GM12878 (cell line): ENCODE results near the gene HOXD10. TPM values are rescaled to one million over a fixed set of nuclear protein-coding genes. Genes with fewer than 3 reads are reported as not detected.
A peak's percentile ranks its signal among the peaks of the same experiment; 100 is the strongest.

Experiments
- ATAC-seq: fragments of 200-7000 bp; cut with Tn5 transposase; 3 replicates; pipeline ENCODE4 v1.9.1; 2020; ENCODE audit warnings: mild to moderate bottlenecking, moderate library complexity
- BruUV-seq: library from RNA; stranded (reverse); fragments of 400-500 nt; replicated peaks from 2 replicates; lab custom pipeline; 2021; lab: Mats Ljungman, UMichigan
- CTCF ChIA-PET: fragments of 300-600 bp; sonication (Branson Sonifier 250); formaldehyde crosslinking; extraction: SDS; loops from one replicate; lab custom pipeline; 2021; ENCODE audit warnings: inconsistent platforms; lab: Yijun Ruan, JAX
- POLR2A ChIA-PET: fragments of 350-600 bp; formaldehyde crosslinking; extraction: SDS; loops from one replicate; lab custom pipeline; 2021; ENCODE audit warnings: inconsistent platforms; lab: Charles Lee
- RAD21 ChIA-PET: fragments of 300-600 bp; sonication (Branson Sonifier 250); formaldehyde crosslinking; loops from one replicate; lab custom pipeline; 2023; ENCODE audit warnings: antibody characterized with exemption; ENCODE audit not compliant: unreplicated experiment; lab: Charles Lee
- SMC1A ChIA-PET: fragments of 300-600 bp; sonication (Branson Sonifier 250); formaldehyde crosslinking; loops from one replicate; lab custom pipeline; 2023; ENCODE audit not compliant: unreplicated experiment, uncharacterized antibody; lab: Charles Lee
- DNase-seq: peaks from one replicate; pipeline ENCODE4 v3.0.0-alpha.2; 2011; ENCODE audit warnings: low read depth, low spot score
- FAIRE-seq: peaks from 3 replicates; lab custom pipeline; 2011; peaks lifted over from hg19 to GRCh38; lab: Jason Lieb, UNC
- H2AFZ ChIP-seq: 2 replicates; pipeline ENCODE4 v1.6.0; 2011; ENCODE audit warnings: low read depth, low read length, control low read depth; ENCODE audit not compliant: control insufficient read depth
- H3K27ac ChIP-seq: 2 replicates; pipeline ENCODE4 v1.5.1; 2011; ENCODE audit warnings: control low read depth; ENCODE audit not compliant: control insufficient read depth, insufficient read depth
- H3K27me3 ChIP-seq, 2 experiments: replicated peaks in 1 of 2; 2 replicates each; pipeline versions ENCODE4 v1.6.0 to v1.6.1; 2011; ENCODE audit warnings: low read length in 1 of 2; ENCODE audit not compliant: control insufficient read depth in 2 of 2, insufficient read depth in 2 of 2
- H3K36me3 ChIP-seq, 2 experiments: 2 replicates each; pipeline ENCODE4 v1.5.1; 2011; ENCODE audit warnings: low read length in 1 of 2; ENCODE audit not compliant: control insufficient read depth in 2 of 2, insufficient read depth in 2 of 2
- H3K4me1 ChIP-seq: 2 replicates; pipeline ENCODE4 v1.6.1; 2011; ENCODE audit warnings: mild to moderate bottlenecking, low read length, moderate library complexity, mixed read lengths; ENCODE audit not compliant: control insufficient read depth, insufficient read depth
- H3K4me2 ChIP-seq: 2 replicates; pipeline ENCODE4 v1.6.0; 2011; ENCODE audit warnings: control low read depth; ENCODE audit not compliant: control insufficient read depth, insufficient read depth
- H3K4me3 ChIP-seq: fragments of 200-600 bp; sonication (generic); 2 replicates; pipeline ENCODE4 v1.5.1; 2016
- H3K79me2 ChIP-seq: 2 replicates; pipeline ENCODE4 v1.6.0; 2011; ENCODE audit warnings: low read length; ENCODE audit not compliant: control insufficient read depth, insufficient read depth
- H3K9ac ChIP-seq: 2 replicates; pipeline ENCODE4 v1.8.0; 2011; ENCODE audit warnings: low read length, control low read depth, mixed read lengths; ENCODE audit not compliant: control insufficient read depth, insufficient read depth
- H3K9me3 ChIP-seq: replicated peaks from 3 replicates; pipeline ENCODE4 v1.5.1; 2011; ENCODE audit warnings: mild to moderate bottlenecking, low read length; ENCODE audit not compliant: control insufficient read depth, insufficient read depth
- H4K20me1 ChIP-seq: 2 replicates; pipeline ENCODE4 v1.6.0; 2011; ENCODE audit not compliant: control insufficient read depth, insufficient read depth
- BACH1 ChIP-seq: fragments of 450-650 bp; IDR thresholded peaks from 2 replicates; pipeline ENCODE4 v1.6.1; 2017; ENCODE audit warnings: mild to moderate bottlenecking, borderline replicate concordance
- BHLHE40 ChIP-seq, 2 experiments: fragments of 450-650 bp in 1 of 2; IDR thresholded peaks; 2 replicates each; pipeline ENCODE4 v1.6.1; 2011 to 2017; ENCODE audit warnings: low read depth in 2 of 2, borderline replicate concordance in 1 of 2, improper control_type of control experiment in 1 of 2, low read length in 1 of 2, mild to moderate bottlenecking in 1 of 2
- CBX3 ChIP-seq: fragments of 200-600 bp; sonication (generic); IDR thresholded peaks from 2 replicates; pipeline ENCODE4 v1.6.1; 2016; ENCODE audit warnings: low read depth, borderline replicate concordance
- CUX1 ChIP-seq: IDR thresholded peaks from 2 replicates; pipeline ENCODE4 v1.6.1; 2012; ENCODE audit warnings: improper control_type of control experiment, low read depth, low read length; ENCODE audit not compliant: insufficient replicate concordance
- HDGF ChIP-seq: fragments of 450-650 bp; IDR thresholded peaks from 2 replicates; pipeline ENCODE4 v1.6.1; 2016; ENCODE audit warnings: antibody characterized with exemption
- IKZF1 ChIP-seq: fragments of 450-650 bp; conservative IDR thresholded peaks from 2 replicates; pipeline ENCODE4 v1.6.1; 2017; ENCODE audit warnings: antibody characterized with exemption, mild to moderate bottlenecking
- KDM1A ChIP-seq: fragments of 200-600 bp; sonication (generic); IDR thresholded peaks from 2 replicates; pipeline ENCODE4 v1.6.1; 2016; ENCODE audit warnings: borderline replicate concordance
- KLF5 ChIP-seq: fragments of 450-650 bp; IDR thresholded peaks from 2 replicates; pipeline ENCODE4 v1.6.1; 2014; ENCODE audit warnings: mild to moderate bottlenecking; ENCODE audit not compliant: partially characterized antibody
- NBN ChIP-seq: fragments of 450-650 bp; IDR thresholded peaks from 2 replicates; pipeline ENCODE4 v1.6.1; 2016
- RUNX3 ChIP-seq: IDR thresholded peaks from 2 replicates; pipeline ENCODE4 v1.6.1; 2012; ENCODE audit warnings: low read length, inconsistent platforms
- SMAD1 ChIP-seq: fragments of 450-650 bp; IDR thresholded peaks from 2 replicates; pipeline ENCODE4 v1.6.1; 2018; ENCODE audit warnings: mild to moderate bottlenecking, low read depth; ENCODE audit not compliant: partially characterized antibody
- WRNIP1 ChIP-seq: IDR thresholded peaks from 2 replicates; pipeline ENCODE4 v1.6.1; 2011; ENCODE audit warnings: low read depth, low read length, improper control_type of control experiment, borderline replicate concordance
- WGBS: methylation state at CpG from one replicate; pipeline ENCODE4 v1.1.6; 2016; ENCODE audit warnings: low lambda C conversion rate; ENCODE audit not compliant: insufficient replicate concordance, insufficient coverage; ENCODE audit errors: missing lambda C conversion rate; 5-methylcytosine and 5-hydroxymethylcytosine counted together
- in situ Hi-C: fragments of 300-500 bp; cut with MboI; formaldehyde crosslinking; loops from 9 replicates; pipeline ENCODE4 v1.14.3; 2018; ENCODE audit warnings: mixed read lengths
- intact Hi-C: fragments of 100-400 bp; cut with micrococcal nuclease; formaldehyde crosslinking; loops from one replicate; pipeline ENCODE4 v1.14.2; 2022; ENCODE audit not compliant: unreplicated experiment
- polyA plus RNA-seq, 11 experiments: library from polyadenylated mRNA; depleted of rRNA in 4 of 11; unstranded in 6 of 11; stranded (reverse) in 5 of 11; fragments of >200 nt; fragmentation: Nextera tagmentation in 4 of 11; fragmentation: Illumina TruSeq in 1 of 11; extraction: Ambion mirVana in 4 of 11; extraction: Trizol in 1 of 11; gene quantifications; 1 replicate in 1 of 11; 2 replicates in 10 of 11; pipeline versions ENCODE4 v1.2.1 to v1.2.3, GENCODE V29; 2011 to 2016; ENCODE audit warnings: inconsistent platforms in 2 of 11, missing spikeins in 2 of 11, low read depth in 1 of 11
- total RNA-seq, 4 experiments: library from RNA; depleted of rRNA in 3 of 4; stranded (reverse); fragments of >200 nt in 3 of 4; fragmentation: Illumina TruSeq in 1 of 4; extraction: Trizol in 1 of 4; gene quantifications; 2 replicates each; pipeline versions ENCODE4 v1.2.1 to v1.2.3, GENCODE V29; 2013 to 2021

Gene HOXD10
- total and polyA plus RNA-seq, 10 of the 15 experiments (the other 5 are each of a cell fraction or from before 2014, with no cell fraction given): not detected

DNA sequence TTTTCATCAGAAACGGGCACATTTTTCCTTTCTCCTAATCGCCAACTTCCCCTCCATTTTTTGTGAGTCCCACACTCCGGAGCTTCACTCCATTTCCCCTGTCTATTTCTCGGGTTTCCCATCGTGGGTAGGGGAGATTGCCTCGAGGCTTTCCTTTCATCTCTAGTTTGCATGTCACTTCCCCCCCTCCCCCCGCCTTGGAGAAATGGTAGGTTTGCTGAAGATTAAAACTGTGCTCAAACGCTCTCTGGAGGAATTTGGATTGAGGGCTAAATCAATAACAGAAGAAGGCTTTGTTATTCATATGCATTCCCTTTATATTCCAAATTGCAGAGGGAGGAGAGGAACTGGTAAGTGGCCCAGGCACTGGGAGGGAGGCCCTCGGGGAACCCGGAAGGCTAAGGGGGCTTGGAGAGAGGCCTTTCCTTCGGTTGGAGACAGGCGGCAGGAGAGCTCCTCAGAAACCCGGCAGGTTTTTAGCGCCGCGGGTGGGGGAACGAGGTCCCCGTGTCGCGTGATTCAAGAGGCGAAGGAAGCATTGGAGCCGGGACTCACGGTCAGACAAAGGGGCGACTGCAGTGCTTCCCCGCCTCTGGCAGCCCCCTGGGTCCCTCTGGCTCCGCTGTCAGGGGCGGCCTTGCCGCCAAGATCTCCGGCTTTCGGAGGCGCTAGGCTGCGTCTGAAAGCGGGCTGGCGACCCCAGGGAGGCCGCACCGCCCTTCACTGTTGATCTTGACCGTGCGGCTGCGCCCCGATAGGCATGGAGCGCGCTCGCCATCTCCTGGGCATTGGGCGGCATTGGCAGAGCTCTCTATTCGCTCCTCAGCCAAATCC is 19.4 kb upstream of the HOXD10 start (continued):
- TF ChIP-seq SMAD1: no peak

DNA sequence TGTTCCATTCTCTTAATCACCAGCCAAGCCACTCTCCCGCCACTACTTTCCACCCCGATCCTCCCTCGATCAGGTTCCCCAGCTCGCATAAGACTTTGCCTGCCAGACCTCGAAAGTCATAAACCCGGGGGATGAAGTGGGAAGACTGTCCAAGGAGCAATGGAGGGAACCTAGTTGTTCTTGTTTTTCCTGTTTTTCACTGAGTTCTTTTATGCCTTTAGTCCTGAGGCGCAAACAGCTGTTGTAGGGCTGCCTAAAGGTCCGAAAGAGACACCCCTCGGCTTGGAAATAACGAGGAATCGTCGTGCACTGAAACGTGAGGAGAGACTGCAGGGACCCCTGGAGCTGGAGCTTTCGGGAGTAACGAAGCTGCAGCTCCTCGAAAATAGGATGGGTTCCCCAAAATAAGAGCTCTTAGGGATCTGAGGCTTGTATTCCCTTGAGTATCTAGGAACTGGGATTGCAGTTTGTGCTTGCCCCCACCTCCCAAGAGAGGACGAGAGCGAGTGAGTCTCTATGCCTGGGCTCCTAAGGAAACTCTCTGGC is 18.7 kb upstream of the HOXD10 start:
- H3K9ac ChIP-seq: no peak overlapping the region
- in situ Hi-C loops: loop anchor here (5.0 kb wide), 2 partner anchors 411 to 731 kb away; no protein-coding TSS in a partner anchor
- BruUV-seq: no TSS peak

More for the DNA sequence above, 18.7 kb upstream of the HOXD10 start:
- H3K79me2 ChIP-seq: no peaks in the 10 kb centered on the region
- ATAC-seq (no peak), DNase-seq (no peak), FAIRE-seq (no peak)
- no peak overlapping the region for H3K4me3 ChIP-seq
- H3K4me2 ChIP-seq: peak overlapping the region; percentile 87; the same call in 1 of the 2 replicates
- ChIA-PET POLR2A (no interaction called here), CTCF (interaction anchor here (0.6 to 3.7 kb wide), 17 partner anchors 9 to 1034 kb away, joined by 3 to 83 read pairs (median 4); no protein-coding TSS in a partner anchor), RAD21 (interaction anchor here (0.6 to 3.0 kb wide), 6 partner anchors 408 to 894 kb away, joined by 3 to 50 read pairs (median 4); no protein-coding TSS in a partner anchor), SMC1A (interaction anchor here (0.8 to 4.7 kb wide), 4 partner anchors 9 to 846 kb away, joined by 3 to 56 read pairs (median 6); no protein-coding TSS in a partner anchor)
- peaks cover 14 to 34% of the 10 kb centered on the region in 2 experiments for H3K27me3 ChIP-seq
- intact Hi-C loops: loop anchor here (1.0 to 2.0 kb wide), 5 partner anchors 408 to 847 kb away; no protein-coding TSS in a partner anchor
- no peaks in the 10 kb centered on the region for H3K36me3 ChIP-seq
- H3K9me3 ChIP-seq: no peaks in the 10 kb centered on the region; the same call in 2 of the 3 replicates
- no peak overlapping the region for H3K27ac ChIP-seq
- WGBS: 10% methylated on average over 18 of the region's 18 CpGs
- no peak overlapping the region for H2AFZ ChIP-seq
- TF ChIP-seq KDM1A (no peak), RUNX3 (no peak), KLF5 (no peak), NBN (no peak), CBX3 (no peak), BHLHE40 (IDR thresholded peaks at IDR 0.05; ENCODE audit: borderline replicate concordance in 1 of 2, low read depth in 2 of 2, low read length in 1 of 2) (no peak), WRNIP1 (no peak), IKZF1 (no peak), CUX1 (no peak), HDGF (no peak), BACH1 (no peak)
- H3K4me1 ChIP-seq: peaks cover 3% of the 10 kb centered on the region; the same call in 1 of the 2 replicates
- H4K20me1 ChIP-seq: no peaks in the 10 kb centered on the region
